Measurements from ENCODE around the gene ARHGAP25.

Gene ARHGAP25

DNA sequence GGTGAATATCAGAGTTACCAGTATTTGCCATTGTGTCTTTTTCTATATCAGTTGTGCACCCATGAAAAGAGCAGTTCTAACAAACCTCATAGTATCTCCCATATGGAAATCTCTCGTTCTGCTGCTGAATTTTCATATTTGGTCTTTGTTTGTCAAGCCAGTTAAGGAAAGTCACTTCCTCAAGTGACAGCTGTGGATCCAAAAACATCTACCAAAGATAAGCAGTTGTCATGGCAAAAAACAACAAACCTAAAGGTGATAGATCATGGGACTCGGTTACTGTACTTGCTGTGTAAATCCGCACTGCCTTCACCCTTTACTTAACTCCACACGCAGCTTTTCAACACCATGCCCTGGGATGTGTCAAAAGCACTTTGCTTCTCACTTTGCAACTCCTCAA, 119.3 kb downstream of the ARHGAP25 start:
- H3K4me3 ChIP-seq (ENCODE audit: low read depth, low read length) = no peak overlapping the region
- TF ChIP-seq, protein P1, sequence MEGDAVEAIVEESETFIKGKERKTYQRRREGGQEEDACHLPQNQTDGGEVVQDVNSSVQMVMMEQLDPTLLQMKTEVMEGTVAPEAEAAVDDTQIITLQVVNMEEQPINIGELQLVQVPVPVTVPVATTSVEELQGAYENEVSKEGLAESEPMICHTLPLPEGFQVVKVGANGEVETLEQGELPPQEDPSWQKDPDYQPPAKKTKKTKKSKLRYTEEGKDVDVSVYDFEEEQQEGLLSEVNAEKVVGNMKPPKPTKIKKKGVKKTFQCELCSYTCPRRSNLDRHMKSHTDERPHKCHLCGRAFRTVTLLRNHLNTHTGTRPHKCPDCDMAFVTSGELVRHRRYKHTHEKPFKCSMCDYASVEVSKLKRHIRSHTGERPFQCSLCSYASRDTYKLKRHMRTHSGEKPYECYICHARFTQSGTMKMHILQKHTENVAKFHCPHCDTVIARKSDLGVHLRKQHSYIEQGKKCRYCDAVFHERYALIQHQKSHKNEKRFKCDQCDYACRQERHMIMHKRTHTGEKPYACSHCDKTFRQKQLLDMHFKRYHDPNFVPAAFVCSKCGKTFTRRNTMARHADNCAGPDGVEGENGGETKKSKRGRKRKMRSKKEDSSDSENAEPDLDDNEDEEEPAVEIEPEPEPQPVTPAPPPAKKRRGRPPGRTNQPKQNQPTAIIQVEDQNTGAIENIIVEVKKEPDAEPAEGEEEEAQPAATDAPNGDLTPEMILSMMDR (IDR thresholded peaks at IDR 0.05; ENCODE audit: insufficient read depth, low read depth, low read length, missing control alignments) = no peak

DNA sequence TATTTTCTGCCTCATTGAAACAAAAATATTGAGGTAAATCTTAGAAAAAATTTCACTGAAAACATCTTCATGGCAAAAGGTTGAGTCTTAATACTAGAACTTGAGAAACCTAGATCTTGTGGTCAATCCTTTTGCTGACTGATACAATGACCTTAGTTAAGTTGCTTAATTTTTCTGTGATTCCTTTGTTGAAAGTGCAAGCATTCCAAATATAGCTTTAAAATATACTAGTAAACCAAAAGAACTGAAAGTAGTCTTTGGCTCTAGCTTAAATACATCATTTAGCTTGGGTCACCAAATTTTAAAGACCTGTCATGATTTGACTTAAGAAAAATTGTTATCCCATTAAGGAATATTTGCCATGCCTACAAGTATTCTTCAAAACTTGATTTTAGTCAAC, 119.9 kb downstream of the ARHGAP25 start:
- TF ChIP-seq, protein P1 (IDR thresholded peaks at IDR 0.05; ENCODE audit: insufficient read depth, low read depth, low read length, missing control alignments) = no peak
- H3K4me3 ChIP-seq (ENCODE audit: low read depth, low read length) = no peak overlapping the region
- DNase-seq (ENCODE audit: low read depth) = no peak

More for the DNA sequence above, 119.3 kb downstream of the ARHGAP25 start:
- no peak for DNase-seq (ENCODE audit: low read depth)

DNA sequence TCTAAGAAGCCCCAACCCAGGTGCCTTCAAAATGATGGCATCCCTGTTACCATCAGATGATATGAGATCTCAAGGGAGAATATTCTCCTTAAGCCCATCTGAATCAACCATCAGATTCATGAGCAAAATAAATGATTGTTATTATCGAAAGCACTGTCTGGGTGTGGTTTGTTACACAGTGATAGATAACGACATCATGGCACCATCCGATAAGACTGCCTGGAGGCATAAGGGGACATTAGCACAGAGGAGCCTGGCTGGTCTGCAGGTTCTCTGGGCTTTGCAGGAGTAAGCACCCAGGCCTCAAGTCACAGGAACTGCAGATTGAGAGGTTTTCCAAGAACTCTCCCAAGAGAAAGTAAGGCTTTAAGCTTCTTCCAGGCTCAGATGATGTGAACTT, 120.9 kb downstream of the ARHGAP25 start:
- no peak for DNase-seq (ENCODE audit: low read depth)
- TF ChIP-seq, protein P1 (IDR thresholded peaks at IDR 0.05; ENCODE audit: insufficient read depth, low read depth, low read length, missing control alignments) = no peak
- H3K4me3 ChIP-seq (ENCODE audit: low read depth, low read length) = no peak overlapping the region

DNA sequence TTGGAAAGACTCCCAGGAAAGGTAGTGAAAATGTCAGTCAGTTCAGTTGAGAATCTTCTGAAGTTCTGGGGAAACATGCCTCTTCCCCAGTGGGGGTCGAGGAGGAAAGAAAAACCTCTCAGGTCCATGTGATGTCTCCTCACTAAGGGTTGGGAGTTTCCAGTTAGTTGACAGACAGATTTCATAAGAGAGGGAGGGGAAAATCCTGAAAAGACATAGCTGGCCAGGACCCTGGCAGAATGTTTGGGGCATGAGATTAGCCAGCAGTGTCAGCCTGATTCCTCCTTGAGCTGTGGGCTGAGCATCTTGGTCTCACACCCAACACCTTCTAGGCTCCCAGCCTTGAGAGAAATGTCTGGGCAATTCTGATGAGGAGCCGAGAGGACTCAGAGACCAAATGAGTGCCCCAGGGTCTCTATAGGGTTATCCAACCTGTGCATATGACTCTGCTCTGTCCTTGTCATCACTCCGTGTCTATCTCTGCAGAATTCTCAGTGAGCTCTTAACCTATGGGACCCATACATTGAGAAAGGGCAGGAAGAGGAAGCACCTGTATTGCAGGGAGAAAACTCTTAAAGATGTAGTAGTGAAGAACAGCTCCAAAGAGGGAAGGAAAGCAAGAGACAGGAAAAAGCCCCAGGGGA, 122.7 kb downstream of the ARHGAP25 start:
- no peak overlapping the region for H3K4me3 ChIP-seq (ENCODE audit: low read depth, low read length)
- no peak for DNase-seq (ENCODE audit: low read depth)
- TF ChIP-seq, protein P1 (IDR thresholded peaks at IDR 0.05; ENCODE audit: insufficient read depth, low read depth, low read length, missing control alignments) = no peak

DNA sequence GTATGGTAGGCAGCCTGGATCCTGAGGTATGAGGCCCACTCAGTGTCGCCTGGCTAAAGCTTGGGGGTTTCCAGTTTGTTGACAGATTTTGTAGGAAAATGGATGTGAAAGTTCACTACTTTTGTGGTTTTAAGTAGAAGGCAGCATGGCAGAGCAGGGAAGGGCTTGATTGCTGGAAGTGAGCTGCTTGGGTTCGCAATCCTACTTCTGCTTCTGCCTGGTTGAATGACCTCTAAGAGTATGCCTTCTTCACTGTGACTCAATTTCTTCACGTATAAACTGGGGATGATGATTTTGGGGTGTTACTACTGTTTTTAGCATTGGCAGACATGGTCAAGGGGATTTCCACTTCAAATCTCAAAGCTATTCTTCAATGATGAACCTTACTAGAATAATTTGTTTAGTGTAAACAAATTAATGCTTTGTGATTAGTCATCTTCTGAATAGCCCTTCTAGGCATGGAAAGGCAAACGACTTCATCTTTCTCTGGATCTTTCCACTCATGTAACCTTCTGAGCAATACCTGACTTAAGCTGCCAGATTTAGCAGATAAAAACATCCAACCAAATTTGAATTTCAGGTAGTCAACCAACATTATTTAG, 123.3 kb downstream of the ARHGAP25 start:
- TF ChIP-seq, protein P1 (IDR thresholded peaks at IDR 0.05; ENCODE audit: insufficient read depth, low read depth, low read length, missing control alignments) = no peak
- H3K4me3 ChIP-seq (ENCODE audit: low read depth, low read length) = no peak overlapping the region
- DNase-seq (ENCODE audit: low read depth) = peak; percentile 52

DNA sequence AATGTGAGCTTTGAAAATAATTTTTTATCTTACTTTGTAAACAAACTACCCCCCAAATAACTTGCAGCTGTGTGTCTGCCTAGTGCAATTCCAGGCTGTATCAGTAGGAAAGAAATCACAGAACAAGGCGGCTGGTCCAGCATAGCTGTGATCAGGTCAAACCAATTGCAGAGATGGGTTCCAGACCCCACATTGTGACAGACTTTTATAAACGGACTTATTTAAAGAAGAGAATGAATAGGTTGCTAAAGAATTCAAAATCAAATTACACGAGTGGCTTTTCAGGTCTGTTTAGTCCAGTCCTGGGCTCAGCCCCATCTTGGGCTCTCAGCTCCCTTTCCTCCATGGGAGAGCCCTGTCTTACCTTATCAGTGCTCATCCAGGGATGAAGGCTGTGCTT, 125.5 kb downstream of the ARHGAP25 start:
- TF ChIP-seq, protein P1 (IDR thresholded peaks at IDR 0.05; ENCODE audit: insufficient read depth, low read depth, low read length, missing control alignments) = no peak
- no peak overlapping the region for H3K4me3 ChIP-seq (ENCODE audit: low read depth, low read length)
- DNase-seq (ENCODE audit: low read depth) = no peak

DNA sequence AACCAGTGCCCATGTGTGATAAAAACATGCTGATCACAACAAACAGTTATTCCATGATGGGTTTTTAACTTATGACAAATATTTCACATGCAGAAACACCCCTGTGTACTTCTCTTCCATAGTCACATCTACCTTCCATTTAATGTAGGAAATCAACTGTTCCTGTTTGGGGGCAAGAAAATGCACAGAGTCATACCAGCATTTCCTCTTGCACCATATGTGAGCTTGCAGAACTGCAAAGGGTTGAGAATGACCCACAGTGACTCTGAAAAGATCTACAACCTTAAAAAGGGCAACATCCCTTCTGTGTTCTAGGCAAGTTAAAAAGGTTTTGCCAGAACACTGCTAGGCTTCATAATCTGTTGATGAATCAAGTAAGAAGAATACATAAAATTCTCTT, 126.7 kb downstream of the ARHGAP25 start:
- H3K4me3 ChIP-seq (ENCODE audit: low read depth, low read length) = no peak overlapping the region
- TF ChIP-seq, protein P1 (IDR thresholded peaks at IDR 0.05; ENCODE audit: insufficient read depth, low read depth, low read length, missing control alignments) = no peak
- no peak for DNase-seq (ENCODE audit: low read depth)

All from GM12865 (cell line).